CD14-positive monocyte (primary cell): ENCODE results near the gene FAM120A. TPM values are rescaled to one million over a fixed set of nuclear protein-coding genes. Genes with fewer than 3 reads are reported as not detected.

ENCODE experiments used
- DNase-seq, 3 donors: peaks; one replicate each; pipeline ENCODE4 v3.0.0-alpha.2; 2011 to 2022
- H2AFZ ChIP-seq: 2 replicates; pipeline ENCODE4 v1.6.0; 2012; ENCODE audit warnings: mild to moderate bottlenecking, low read depth, low read length, inconsistent platforms; ENCODE audit not compliant: insufficient read depth, poor library complexity, severe bottlenecking
- H3K27ac ChIP-seq, 2 donors: 1 replicate in 1 of 2; 2 replicates in 1 of 2; pipeline ENCODE4 v1.5.1; 2012 to 2013; ENCODE audit warnings: low read length in 2 of 2, control low read depth in 1 of 2, inconsistent platforms in 1 of 2, low read depth in 1 of 2, mild to moderate bottlenecking in 1 of 2
- H3K27me3 ChIP-seq, 2 donors: one replicate each; pipeline versions ENCODE4 v1.6.0 to v1.6.1; 2011 to 2013; ENCODE audit warnings: low read length in 2 of 2; ENCODE audit not compliant: control insufficient read depth in 2 of 2, insufficient read depth in 2 of 2
- H3K36me3 ChIP-seq, 2 donors: replicated peaks in 1 of 2; 1 replicate in 1 of 2; 2 replicates in 1 of 2; pipeline versions ENCODE4 v1.5.1 to v1.6.1; 2012 to 2013; ENCODE audit warnings: low read length in 2 of 2, control low read depth in 1 of 2, inconsistent platforms in 1 of 2, mild to moderate bottlenecking in 1 of 2; ENCODE audit not compliant: insufficient read depth in 2 of 2, control insufficient read depth in 1 of 2
- H3K4me1 ChIP-seq, 2 donors: 1 replicate in 1 of 2; 2 replicates in 1 of 2; pipeline versions ENCODE4 v1.5.1 to v1.6.1; 2012 to 2013; ENCODE audit warnings: low read length in 2 of 2, control low read depth in 1 of 2, inconsistent platforms in 1 of 2, mild to moderate bottlenecking in 1 of 2, moderate library complexity in 1 of 2; ENCODE audit not compliant: insufficient read depth in 2 of 2, control insufficient read depth in 1 of 2
- H3K4me2 ChIP-seq: replicated peaks from 2 replicates; pipeline ENCODE3; 2012; ENCODE audit warnings: low read length, moderate library complexity, mild to moderate bottlenecking; ENCODE audit not compliant: poor library complexity, severe bottlenecking; ENCODE audit errors: extremely low read depth
- H3K4me3 ChIP-seq, 3 experiments: fragments of 200-600 bp in 1 of 3; sonication (generic) in 1 of 3; replicated peaks in 1 of 3; 1 replicate in 2 of 3; 2 replicates in 1 of 3; pipeline ENCODE4 v1.5.1; 2011 to 2013; ENCODE audit warnings: low read length in 3 of 3, mild to moderate bottlenecking in 3 of 3, control low read depth in 2 of 3, low read depth in 2 of 3, inconsistent platforms in 1 of 3, moderate library complexity in 1 of 3
- H3K79me2 ChIP-seq: 2 replicates; pipeline ENCODE4 v1.6.0; 2012; ENCODE audit warnings: mild to moderate bottlenecking, control low read depth, inconsistent platforms, low read length, moderate library complexity; ENCODE audit not compliant: insufficient read depth
- H3K9ac ChIP-seq: 2 replicates; pipeline ENCODE4 v1.6.0; 2017; ENCODE audit warnings: low read length, mild to moderate bottlenecking; ENCODE audit not compliant: insufficient read depth, poor library complexity, severe bottlenecking
- H3K9me3 ChIP-seq, 2 donors: replicated peaks in 1 of 2; 1 replicate in 1 of 2; 2 replicates in 1 of 2; pipeline versions ENCODE4 v1.5.1 to v1.6.1; 2012 to 2013; ENCODE audit warnings: low read length in 2 of 2, control low read depth in 1 of 2; ENCODE audit not compliant: control insufficient read depth in 1 of 2, insufficient read depth in 1 of 2
- H4K20me1 ChIP-seq: 2 replicates; pipeline ENCODE4 v1.6.0; 2012; ENCODE audit warnings: mild to moderate bottlenecking, low read length, control low read depth, moderate library complexity; ENCODE audit not compliant: insufficient read depth
- H3K27ac Mint-ChIP-seq, 7 donors: one replicate each; pipeline ENCODE4 v1.8.0; 2020; ENCODE audit warnings: mild to moderate bottlenecking in 7 of 7, mixed read lengths in 7 of 7, moderate library complexity in 6 of 7, inconsistent platforms in 2 of 7
- H3K27me3 Mint-ChIP-seq, 3 donors: one replicate each; pipeline ENCODE4 v1.8.0; 2021 to 2022; ENCODE audit warnings: low read depth in 3 of 3, mild to moderate bottlenecking in 3 of 3, mixed read lengths in 3 of 3, moderate library complexity in 3 of 3, inconsistent platforms in 1 of 3
- H3K36me3 Mint-ChIP-seq, 2 donors: one replicate each; pipeline ENCODE4 v1.8.0; 2020; ENCODE audit warnings: mixed read lengths in 2 of 2, inconsistent platforms in 1 of 2, mild to moderate bottlenecking in 1 of 2
- H3K4me1 Mint-ChIP-seq: one replicate; pipeline ENCODE4 v1.8.0; 2020; ENCODE audit warnings: mild to moderate bottlenecking, mixed read lengths
- H3K4me3 Mint-ChIP-seq, 2 donors: one replicate each; pipeline ENCODE4 v1.8.0; 2020; ENCODE audit warnings: mild to moderate bottlenecking in 2 of 2, mixed read lengths in 2 of 2, moderate library complexity in 1 of 2
- H3K9me3 Mint-ChIP-seq, 7 donors: one replicate each; pipeline ENCODE4 v1.8.0; 2020 to 2022; ENCODE audit warnings: mixed read lengths in 7 of 7, mild to moderate bottlenecking in 6 of 7, moderate library complexity in 6 of 7, inconsistent platforms in 2 of 7
- WGBS: methylation state at CpG from one replicate; pipeline ENCODE4 v1.1.5; 2013; ENCODE audit warnings: missing lambda C conversion rate; ENCODE audit not compliant: insufficient coverage; 5-methylcytosine and 5-hydroxymethylcytosine counted together
- intact Hi-C, 2 donors: fragments of 100-400 bp; cut with micrococcal nuclease; formaldehyde crosslinking; loops; one replicate each; pipeline versions ENCODE4 v1.15.0 to v1.15.1; 2023
- polyA plus RNA-seq, 3 donors: library from polyadenylated mRNA; depleted of rRNA in 1 of 3; unstranded in 2 of 3; stranded (reverse) in 1 of 3; fragments of 300-500 nt in 2 of 3; fragments of >200 nt in 1 of 3; fragmentation: Illumina TruSeq in 2 of 3; gene quantifications; 1 replicate in 2 of 3; 2 replicates in 1 of 3; pipeline ENCODE4 v1.2.3, GENCODE V29; 2012 to 2021
- TF ChIP-seq, protein P1 (sequence below): fragments of 200-600 bp; IDR thresholded peaks from one replicate; pipeline ENCODE4 v1.8.0; 2022; ENCODE audit warnings: antibody characterized with exemption, mild to moderate bottlenecking

The FAM120A gene
- polyA plus RNA-seq, 3 donors, result 10.4 to 76.6 (median 12.7) TPM

DNA sequence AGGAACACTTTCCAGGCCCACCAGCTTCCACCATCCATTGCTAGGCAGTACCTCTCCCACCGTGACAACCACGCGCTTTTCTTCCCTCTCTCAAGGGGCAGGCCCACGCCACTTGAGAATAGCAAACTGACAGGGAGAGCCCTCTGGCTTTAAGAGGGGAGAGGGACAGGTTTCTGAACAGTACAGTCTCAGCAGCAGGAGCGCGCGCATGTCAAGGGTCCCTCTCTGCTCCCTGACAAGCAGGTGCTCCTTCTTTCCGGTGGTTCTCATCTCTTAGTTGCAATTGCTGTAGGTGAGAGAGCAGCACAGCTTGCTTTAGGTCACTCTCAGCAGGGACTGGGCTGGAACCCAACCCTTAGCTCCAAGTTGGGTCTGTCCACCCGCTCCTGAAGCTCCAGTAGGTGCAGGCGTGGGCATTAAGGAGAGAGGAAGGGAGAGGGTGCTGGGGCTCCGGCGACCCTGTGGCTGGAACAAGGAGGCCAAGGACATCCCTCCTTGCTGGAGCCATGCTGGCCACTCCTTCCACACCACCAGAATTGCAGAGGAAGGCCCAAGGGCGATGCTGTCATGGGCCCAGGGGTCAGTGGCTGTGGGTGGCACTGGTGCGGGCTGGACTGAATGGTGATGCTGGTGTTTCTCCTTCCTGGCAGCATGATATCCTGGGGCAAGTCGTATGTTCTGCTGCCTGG lies 115.9 kb downstream of the FAM120A start:
- Mint-ChIP-seq H3K4me3 (peak overlapping the region; percentile 79 to 90), H3K36me3 (peaks cover 25 to 35% of the 10 kb centered on the region in 2 donors), H3K9me3 (peaks cover 2 to 9% (median 7%) of the 10 kb centered on the region in 7 donors), H3K4me1 (peaks cover 33% of the 10 kb centered on the region), H3K27me3 (peaks cover 0 to 2% (median 1%) of the 10 kb centered on the region in 3 donors), H3K27ac (peak overlapping the region; percentile 90 to 96 (median 96))
- intact Hi-C loops, result loop anchor here (5.0 to 10.0 kb wide), 9 partner anchors 60 to 893 kb away; partner anchors contain the start of genes BICD2 (in 1 of the 2), CARD19 (in 1 of the 2), FAM120A (in 1 of the 2) and FAM120AOS (in 1 of the 2)
- Histone ChIP-seq H3K27me3 (no peaks in the 10 kb centered on the region), H3K9me3 (no peaks in the 10 kb centered on the region), H2AFZ (peak overlapping the region; percentile 82), H3K4me2 (peak overlapping the region; percentile 83), H3K4me1 (peaks cover 30 to 34% of the 10 kb centered on the region in 2 donors), H3K9ac (peak overlapping the region; percentile 87), H3K36me3 (peaks cover 18 to 29% of the 10 kb centered on the region in 2 donors), H4K20me1 (no peaks in the 10 kb centered on the region), H3K4me3 (peak overlapping the region; percentile 59 to 75 (median 65)), H3K27ac (peak overlapping the region; percentile 91 to 99), H3K79me2 (no peaks in the 10 kb centered on the region)
- WGBS, result 92% methylated on average over 2 of the region's 15 CpGs
- DNase-seq, result no peak
- TF ChIP-seq, protein P1, sequence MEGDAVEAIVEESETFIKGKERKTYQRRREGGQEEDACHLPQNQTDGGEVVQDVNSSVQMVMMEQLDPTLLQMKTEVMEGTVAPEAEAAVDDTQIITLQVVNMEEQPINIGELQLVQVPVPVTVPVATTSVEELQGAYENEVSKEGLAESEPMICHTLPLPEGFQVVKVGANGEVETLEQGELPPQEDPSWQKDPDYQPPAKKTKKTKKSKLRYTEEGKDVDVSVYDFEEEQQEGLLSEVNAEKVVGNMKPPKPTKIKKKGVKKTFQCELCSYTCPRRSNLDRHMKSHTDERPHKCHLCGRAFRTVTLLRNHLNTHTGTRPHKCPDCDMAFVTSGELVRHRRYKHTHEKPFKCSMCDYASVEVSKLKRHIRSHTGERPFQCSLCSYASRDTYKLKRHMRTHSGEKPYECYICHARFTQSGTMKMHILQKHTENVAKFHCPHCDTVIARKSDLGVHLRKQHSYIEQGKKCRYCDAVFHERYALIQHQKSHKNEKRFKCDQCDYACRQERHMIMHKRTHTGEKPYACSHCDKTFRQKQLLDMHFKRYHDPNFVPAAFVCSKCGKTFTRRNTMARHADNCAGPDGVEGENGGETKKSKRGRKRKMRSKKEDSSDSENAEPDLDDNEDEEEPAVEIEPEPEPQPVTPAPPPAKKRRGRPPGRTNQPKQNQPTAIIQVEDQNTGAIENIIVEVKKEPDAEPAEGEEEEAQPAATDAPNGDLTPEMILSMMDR, result no peak

DNA sequence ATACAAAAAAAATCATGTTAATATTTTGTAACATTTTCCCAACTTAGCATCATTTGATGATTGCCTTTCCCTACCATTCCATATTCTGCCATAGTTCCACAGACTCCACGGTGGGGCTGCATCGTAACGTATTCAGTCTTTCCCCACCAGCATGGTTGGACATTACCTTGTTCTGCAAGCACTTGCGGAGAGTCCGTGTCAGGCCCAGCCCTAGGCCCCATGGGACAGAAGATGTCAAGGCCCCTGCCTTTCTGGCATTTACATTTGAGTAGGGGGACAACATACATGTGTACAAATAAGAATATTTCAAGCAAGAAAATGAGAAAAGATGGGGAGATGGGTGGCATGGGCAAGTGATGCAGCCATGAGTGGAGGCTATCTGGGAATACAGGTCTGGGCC lies 116.7 kb downstream of the FAM120A start:
- no peak overlapping the region for H2AFZ ChIP-seq
- no peaks in the 10 kb centered on the region for H3K9me3 ChIP-seq
- Mint-ChIP-seq H3K4me1 (peaks cover 35% of the 10 kb centered on the region), H3K27me3 (peaks cover 0 to 2% (median 1%) of the 10 kb centered on the region in 3 donors), H3K36me3 (peaks cover 18 to 27% of the 10 kb centered on the region in 2 donors), H3K4me3 (no peak overlapping the region), H3K9me3 (peaks cover 2 to 9% (median 7%) of the 10 kb centered on the region in 7 donors), H3K27ac (peak overlapping the region in 3 of 7 donors; percentile 26 to 71 (median 54))
- H3K36me3 ChIP-seq, result peaks cover 12 to 22% of the 10 kb centered on the region in 2 donors
- H3K27ac ChIP-seq, result no peak overlapping the region
- no peak overlapping the region for H3K4me3 ChIP-seq
- TF ChIP-seq, protein P1, result no peak
- intact Hi-C loops, result loop anchor here (5.0 to 10.0 kb wide), 9 partner anchors 61 to 893 kb away; partner anchors contain the start of genes BICD2 (in 1 of the 2), CARD19 (in 1 of the 2), FAM120A (in 1 of the 2) and FAM120AOS (in 1 of the 2)
- no peaks in the 10 kb centered on the region for H4K20me1 ChIP-seq
- H3K4me2 ChIP-seq, result no peak overlapping the region
- DNase-seq, result no peak
- no peak overlapping the region for H3K9ac ChIP-seq
- H3K27me3 ChIP-seq, result no peaks in the 10 kb centered on the region
- peaks cover 30 to 34% of the 10 kb centered on the region in 2 donors for H3K4me1 ChIP-seq
- WGBS, result 100% methylated on average over 5 of the region's 5 CpGs
- H3K79me2 ChIP-seq, result no peaks in the 10 kb centered on the region
